Mucosa of gallbladder (tissue), 1 donor: ENCODE data around the gene FAM90A1. TPM values are rescaled to one million over a fixed set of nuclear protein-coding genes. Genes with fewer than 3 reads are reported as not detected.
A peak's percentile ranks its signal among the peaks of the same experiment; 100 is the strongest.
"Not testable (repeated sequence)": the region's sequence is repeated elsewhere in the genome, so short reads cannot be mapped to it uniquely, and the experiment has no call there.

Experiments used
- DNase-seq: peaks from one replicate; pipeline ENCODE4 v3.0.0-alpha.2; 2020; ENCODE audit warnings: low spot score
- total RNA-seq: library from RNA; stranded (reverse); gene quantifications from one replicate; pipeline ENCODE4 v1.2.1, GENCODE V29; 2021
- donor health status: DM: no; HTN: no; CAD: no.

The FAM90A1 gene
- total RNA-seq, 1 donor from 2014 or later = 0.29 TPM

DNA sequence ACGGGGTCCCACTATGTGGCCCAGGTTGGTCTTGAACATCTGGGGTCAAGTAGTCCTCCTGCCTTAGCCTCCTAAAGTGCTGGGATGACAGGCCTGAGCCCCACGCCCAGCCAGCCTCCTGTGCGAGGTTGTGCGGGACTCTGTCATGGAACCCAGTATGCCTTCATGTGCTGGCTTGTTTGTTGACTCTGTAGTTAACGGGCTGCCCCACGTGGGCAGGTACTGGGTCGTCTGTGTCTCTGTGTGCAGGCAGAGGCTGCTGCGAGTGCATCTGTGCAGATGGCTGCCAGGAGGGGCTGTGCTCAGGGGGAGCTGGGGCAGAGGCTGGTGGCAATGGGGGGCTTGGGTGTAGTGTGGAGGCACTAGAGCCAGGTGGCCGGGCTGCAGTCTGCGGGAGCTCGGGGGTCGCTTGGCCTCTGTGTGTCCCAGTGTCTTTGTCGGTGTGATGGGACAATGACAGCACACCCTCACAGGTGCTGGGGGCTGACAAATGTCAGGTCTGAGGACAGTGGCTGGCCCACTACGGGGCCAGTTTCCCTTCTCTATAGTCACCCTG lies 6.0 kb upstream of the FAM90A1 start:
- DNase-seq = not testable (repeated sequence)

DNA sequence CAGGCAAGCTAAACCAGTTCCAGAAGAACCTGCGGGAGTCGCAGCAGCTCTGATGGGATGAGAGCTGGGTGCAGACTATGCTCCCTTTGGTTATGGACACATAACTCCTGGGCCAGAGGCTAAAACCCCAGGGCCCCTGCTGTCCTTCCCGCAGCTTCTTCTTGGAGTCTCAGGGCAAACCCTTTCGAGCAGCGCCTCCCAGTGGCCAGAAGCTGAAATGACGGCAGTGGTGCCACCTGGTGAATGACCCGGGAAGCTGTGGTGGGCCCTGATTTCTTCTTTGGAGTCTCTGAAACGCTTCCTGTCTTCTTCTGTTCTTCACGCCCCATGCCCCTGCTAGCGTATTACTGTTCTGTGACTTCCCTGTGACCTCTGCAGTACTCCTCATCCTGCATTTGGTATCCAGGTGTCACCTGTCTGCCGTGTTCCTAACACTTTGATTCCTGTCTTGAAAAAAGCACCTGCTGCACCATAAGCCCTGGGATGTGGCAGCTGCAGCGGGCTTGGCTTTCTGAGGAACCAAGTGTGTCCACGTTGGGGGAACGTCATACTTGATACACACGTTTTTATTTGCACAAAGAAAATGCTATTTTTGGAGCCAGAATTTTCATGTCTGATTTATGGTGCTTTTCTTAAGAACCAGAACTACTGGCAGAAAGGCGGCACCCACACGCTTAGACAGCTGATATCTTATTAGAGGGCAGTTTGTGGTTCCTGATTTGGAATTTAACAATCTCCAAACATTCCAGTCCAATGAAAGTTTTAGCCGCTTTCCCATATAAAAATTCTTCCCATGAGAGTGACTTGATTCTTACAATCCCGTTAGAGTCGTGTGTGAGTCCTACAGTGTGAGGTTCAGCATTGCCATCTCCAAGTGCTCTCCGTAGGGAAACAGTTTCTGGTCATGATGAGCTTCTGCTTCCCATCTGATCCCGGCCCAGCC lies 4.5 kb upstream of the FAM90A1 start:
- peak; percentile 66 for DNase-seq

DNA sequence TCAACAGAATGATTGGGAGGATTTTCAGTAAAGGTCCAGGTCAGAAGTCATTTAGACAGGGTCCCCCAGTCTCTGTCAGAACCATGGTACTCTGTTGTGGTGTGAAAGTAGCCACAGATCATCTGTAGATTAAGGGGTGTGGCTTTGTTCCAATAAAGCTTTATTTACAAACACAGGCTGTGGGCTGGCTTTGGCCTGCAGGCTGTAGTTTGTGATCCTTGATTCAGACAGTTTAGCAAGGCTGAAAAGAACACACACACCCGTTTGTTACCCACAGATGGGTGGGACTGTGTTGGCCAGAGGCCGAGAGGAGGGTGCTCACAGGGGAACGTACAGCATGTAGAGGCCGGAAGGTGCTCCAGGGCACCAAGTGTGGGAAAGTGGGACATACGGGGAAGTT lies 3.6 kb upstream of the FAM90A1 start:
- DNase-seq = not testable (repeated sequence)

DNA sequence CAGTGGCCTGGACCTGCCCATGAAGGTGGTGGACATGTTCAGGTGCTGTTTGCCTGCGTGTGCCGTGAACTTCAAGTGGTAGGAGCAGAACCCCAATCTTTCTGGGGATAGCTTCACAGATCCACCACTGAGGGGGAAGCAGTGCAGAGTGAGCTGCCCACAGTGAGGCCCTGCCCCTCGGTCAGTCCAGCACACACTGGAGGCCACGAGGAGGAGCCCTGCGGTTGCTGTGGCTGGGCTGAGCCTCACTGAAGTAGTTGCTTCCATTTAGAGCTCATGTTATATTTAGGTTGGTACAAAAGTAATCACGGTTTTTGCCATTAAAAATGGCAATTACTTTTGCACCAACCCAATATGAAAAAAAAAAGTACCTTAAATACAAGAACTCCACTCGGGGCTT lies 2.1 kb upstream of the FAM90A1 start:
- not testable (repeated sequence) for DNase-seq

DNA sequence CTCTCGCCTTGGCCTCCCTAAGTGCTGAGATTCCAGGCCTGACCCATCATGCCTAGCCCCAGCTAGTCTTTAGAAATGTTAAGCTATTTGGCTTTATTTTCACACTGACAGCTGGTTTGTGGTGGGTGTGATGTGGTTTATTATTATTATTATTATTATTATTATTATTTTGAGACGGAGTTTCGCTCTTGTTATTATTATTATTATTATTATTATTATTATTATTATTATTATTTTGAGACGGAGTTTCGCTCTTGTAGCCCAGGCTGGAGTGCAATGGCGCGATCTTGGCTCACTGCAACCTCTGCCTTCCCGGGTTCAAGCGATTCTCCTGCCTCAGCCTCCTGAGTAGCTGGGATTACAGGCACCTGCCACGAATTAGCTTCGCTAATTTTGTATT lies 1.2 kb upstream of the FAM90A1 start:
- DNase-seq = not testable (repeated sequence)

DNA sequence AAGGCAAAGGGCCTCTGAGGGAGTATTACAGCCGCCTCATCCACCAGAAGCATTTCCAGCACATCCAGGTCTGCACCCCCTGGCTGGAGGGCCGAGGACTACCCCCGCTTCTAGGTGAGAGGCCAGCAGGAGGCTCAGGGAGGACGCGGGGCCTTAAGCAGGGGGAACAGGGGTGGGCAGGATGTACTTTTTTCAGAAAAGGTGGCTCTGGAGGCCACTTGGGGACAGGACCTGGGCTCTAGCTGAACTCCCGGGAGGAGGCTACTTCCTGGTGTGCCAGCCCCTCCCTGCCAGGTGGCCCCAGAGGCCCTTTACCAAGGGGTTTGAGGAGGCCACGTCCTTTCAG lies 287 bp upstream of the FAM90A1 start:
- not testable (repeated sequence) for DNase-seq

DNA sequence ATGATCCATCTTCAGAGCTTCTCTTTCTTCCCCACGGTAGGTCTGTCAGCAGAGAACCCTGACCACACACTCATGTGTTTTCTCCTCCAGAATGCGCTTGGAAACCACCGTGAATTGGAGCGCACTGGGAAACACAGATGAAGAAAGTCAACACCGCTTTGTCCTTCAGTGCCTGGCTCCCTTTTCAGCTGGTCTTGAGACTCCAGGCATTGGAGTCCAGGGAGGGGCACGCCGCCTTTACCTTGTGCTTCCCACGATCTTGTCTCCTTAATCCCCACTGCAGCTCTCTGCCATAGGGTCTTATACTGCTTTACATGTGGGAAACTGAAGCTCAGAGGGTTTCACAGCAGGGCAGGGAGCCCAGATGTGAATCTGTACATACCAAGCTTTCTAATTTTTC lies 1.1 kb downstream of the FAM90A1 start:
- no peak for DNase-seq

DNA sequence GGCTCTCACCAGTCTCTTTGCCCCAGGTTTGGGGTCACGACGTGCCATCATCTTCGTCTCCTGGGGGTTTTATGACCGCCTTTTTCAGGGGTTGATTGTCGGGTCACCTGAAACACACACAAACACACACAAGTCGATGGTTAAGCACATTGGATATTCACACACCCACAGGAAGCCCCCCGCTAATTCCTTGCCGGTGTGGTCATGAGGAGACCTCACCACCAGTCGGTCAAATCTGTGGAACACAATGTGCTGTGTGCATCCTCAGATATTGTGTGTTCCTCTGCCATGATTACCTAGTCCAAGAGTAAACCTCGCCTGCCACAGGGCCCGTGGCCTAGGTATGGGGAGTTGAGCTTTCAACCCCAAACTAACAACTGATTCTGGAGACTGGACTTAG lies 2.6 kb downstream of the FAM90A1 start:
- not testable (repeated sequence) for DNase-seq

DNA sequence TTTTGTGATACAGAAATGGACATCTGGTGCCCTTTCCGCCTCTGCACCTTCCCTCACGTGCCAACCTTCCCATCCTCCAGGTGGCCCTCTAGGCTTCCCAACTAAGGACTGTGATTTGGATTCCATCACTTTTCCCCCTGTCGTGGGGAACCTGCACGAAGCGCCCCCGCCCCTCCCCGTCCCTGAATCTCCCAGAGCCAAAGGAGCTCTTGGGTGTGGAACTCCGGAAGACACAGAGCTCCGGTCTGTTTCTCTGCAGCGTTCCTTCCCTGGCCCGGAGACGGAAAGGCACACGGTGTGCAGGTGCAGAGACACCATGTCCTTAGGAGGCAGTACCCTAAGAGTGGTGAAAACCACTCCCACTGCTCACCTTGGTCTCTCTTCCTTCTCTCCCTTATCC lies 3.8 kb downstream of the FAM90A1 start:
- DNase-seq = not testable (repeated sequence)

DNA sequence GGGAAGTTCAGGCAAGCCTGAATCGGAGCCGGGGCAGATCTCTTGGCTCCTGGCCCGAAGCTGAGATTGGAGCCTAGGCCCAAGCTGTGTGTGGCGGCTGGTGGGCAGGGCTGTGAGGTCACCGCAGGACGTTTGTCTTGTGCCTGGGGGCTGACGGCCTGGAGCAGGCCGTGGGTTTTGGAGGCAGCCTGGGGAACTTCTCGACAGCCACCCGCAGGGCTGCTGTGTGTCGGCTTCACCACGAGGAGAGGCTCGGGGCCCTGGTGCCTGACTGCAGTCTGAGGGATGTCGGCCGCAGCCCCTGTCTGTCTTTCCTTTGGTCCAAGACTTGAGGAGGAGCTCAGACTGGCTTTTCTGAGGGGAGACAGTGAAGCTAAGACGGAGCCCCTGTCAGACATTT lies 5.1 kb downstream of the FAM90A1 start:
- not testable (repeated sequence) for DNase-seq

DNA sequence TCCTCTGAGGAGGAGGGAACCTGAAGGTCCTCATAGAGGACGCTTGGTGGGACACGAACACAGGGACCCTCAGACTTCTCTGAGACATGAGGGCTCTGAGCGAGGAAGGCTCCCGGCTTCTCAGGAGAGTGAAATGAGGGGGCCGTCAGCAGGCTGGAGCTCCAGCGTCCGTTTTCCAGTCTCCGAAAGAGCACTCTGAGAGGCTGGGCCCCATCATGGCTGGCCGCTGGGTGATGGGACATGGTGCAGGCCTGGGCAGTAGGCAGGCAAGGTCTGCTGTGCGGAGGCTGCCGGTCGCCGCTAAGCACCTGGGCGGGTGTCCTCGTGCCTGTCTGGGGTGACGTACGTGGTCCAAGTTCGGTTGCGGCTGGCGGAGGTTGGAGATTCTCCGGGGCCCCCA lies 5.6 kb downstream of the FAM90A1 start:
- not testable (repeated sequence) for DNase-seq

DNA sequence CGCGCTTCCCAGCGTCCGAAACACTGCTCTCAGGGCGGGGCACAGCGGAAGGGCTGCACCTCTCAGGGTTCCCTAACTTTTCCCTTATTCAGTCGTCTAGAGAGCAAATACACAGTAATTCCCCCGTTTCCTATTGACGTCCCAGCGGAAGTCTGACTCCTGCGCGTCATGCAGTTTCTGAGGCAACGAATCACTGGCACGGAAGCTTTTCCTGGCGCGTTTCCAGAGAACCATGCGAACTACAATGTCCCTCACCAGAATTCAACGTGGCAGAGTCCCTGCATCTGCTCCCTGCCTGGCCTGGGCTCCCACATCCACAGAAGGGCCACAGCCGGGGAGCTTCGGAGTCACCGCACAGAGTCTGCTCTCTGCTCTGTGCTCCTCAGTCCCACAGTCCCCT lies 6.0 kb downstream of the FAM90A1 start:
- DNase-seq = not testable (repeated sequence)

DNA sequence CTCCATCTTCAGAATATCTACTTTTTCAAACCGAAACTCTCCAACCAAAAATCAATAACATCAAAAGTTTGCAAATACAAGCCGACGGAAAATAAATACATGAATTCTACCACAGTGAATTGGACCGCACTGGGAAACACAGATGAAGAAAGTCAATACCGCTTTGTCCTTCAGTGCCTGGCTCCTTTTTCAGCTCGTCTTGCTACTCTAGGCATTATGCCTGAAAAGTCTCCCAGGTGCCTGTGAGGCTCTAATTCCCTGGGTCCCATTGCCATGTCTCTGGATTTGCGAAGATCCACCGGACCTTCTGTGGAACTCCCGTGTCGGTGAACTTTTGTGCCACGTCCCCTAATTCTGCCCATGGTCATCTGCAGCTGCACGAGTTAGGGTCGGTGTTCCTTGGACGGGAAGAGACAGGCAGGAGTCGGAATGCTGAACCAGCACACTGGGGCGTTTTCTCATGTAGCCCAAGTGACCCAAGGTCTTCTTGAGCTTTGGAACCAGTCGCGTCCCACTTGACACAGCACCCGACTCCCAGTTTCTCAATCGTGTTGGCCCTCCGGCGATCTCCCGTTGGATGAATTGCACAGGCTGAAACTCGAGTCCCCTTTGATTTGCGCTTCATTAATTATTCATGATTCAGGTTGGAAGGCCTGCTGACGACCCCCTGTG lies 8.6 kb downstream of the FAM90A1 start:
- DNase-seq = not testable (repeated sequence)

DNA sequence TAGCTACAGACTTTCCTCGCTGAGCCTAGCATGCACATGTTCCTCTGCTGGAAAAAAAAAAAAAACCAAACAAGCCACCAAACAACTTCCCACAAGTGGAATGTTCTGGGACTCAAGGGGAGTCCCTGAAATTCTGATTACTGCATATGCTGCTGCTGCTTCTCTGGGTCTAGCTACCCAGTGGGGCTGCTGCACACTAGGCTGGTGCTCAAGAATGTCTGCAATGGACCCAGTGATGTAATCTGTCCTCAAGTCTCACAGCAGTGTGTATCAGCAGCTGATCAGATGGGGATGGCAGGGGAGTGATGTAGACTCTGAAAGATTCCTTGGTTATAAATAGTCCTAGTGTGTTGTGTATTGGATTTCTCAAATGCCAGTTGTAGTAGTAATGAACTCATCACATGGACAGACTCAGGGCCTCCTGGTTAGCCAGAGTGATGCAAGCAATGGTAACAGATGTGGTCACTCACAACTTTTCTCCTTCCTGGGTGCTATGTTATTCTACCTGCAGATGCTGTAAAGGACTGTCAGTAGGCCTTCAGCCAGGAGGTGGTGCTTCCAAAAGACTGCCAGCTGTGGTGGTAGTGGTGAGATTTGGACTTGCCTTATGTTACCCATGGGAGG lies 29.6 kb downstream of the FAM90A1 start:
- DNase-seq = not testable (repeated sequence)

DNA sequence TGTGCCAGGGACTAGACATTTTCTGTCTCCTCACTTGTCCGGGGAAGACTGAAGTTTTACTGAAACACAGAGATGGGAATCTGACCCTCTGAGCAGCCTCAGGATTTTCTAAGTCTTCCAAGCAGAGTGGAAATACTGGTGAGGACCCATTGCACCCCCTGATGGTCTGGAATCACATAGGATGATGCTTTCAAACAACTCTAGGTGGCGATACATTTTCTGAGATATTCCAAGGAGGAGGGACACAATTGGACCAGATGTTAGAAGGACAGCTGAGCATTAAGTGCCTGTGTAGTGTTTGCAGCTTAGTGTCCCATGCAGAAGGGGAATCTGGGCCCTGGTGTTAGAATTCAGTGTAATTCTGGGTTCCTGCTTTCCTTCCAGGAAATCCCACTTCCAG lies 39.3 kb downstream of the FAM90A1 start:
- DNase-seq = not testable (repeated sequence)

DNA sequence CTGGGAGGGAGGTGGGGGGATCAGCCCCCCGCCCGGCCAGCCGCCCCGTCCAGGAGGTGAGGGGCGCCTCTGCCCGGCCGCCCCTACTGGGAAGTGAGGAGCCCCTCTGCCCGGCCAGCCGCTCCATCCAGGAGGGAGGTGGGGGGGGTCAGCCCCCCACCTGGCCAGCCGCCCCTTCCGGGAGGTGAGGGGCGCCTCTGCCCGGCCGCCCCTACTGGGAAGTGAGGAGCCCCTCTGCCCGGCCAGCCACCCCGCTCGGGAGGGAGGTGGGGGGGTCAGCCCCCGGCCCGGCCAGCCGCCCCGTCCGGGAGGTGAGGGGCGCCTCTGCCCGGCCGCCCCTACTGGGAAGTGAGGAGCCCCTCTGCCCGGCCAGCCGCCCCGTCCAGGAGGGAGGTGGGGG lies 43.2 kb downstream of the FAM90A1 start:
- DNase-seq = not testable (repeated sequence)

DNA sequence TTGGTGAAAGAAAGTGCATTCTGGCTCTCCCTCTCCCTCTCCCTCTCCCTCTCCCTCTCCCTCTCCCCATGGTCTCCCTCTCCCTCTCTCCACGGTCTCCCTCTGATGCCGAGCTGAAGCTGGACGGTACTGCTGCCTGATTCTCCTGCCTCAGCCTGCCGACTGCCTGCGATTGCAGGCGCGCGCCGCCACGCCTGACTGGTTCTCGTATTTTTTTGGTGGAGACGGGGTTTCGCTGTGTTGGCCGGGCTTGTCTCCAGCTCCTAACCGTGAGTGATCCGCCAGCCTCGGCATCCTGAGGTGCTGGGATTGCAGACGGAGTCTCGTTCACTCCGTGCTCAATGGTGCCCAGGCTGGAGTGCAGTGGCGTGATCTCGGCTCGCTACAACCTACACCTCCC lies 44.1 kb downstream of the FAM90A1 start:
- not testable (repeated sequence) for DNase-seq

DNA sequence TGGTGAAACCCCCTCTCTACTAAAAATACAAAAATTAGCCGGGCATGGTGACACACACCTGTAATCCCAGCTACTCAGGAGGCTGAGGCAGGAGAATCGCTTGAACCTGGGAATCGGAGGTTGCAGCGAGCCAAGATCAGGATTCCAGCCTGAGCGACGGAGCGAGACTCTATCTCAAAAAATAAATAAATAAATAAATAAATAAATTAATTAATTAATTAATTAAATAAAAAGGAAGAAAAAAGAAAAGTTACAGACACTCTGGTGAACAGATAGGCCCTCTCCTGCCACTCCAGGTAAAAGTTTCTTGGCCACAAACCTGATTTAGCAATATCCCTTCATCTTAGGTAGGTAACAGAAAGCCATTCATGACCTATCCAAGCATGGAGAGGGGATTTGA lies 44.5 kb downstream of the FAM90A1 start:
- not testable (repeated sequence) for DNase-seq

DNA sequence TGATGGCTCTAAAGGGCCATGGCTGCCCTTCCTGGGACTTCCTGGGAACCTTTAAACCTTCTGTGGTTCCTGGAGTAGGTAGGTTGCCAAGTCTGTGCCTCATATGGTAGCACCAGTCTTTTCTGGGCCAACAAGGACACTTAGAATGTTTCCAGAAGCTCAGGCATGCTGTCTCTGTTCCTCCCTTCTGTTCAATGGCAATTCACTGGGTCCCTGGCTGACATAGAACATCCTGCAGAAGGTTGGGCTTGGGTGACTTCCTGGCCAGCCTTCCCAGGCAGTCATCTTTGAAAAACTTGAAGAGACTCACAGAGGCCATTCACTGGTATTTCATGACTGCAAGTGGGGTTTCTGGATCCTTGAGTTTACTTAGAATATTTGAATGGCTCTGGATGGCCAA lies 46.1 kb downstream of the FAM90A1 start:
- not testable (repeated sequence) for DNase-seq

DNA sequence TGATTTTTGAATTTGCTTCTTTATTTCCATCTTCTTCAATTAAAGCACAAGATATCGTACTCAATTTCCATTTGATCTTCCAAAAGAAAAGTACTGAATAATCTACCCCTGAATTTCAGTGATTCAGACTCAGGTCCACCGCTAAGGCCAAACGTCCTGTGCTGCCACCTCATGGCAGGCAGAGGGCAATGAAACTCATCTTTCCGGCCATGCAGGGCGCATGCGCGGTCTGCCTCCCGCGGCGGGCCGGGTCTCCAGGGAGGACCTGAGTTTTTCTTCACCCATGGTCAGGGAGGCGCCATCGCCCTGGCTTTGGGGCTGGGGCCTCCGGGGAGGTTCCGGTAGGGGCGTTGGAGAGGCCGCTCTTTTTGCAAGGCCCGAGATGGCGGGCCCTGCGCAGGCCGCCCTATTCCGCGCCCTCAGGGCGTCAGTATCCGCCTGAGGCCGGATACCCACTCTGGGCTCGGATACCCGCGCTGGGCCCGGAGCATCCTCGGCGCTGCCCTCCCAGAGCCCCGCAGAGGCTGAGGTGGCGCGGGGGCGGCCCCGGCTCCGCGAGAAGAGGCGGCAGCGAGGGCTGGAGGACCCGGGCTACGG lies 47.3 kb downstream of the FAM90A1 start:
- peak; percentile 67 for DNase-seq

DNA sequence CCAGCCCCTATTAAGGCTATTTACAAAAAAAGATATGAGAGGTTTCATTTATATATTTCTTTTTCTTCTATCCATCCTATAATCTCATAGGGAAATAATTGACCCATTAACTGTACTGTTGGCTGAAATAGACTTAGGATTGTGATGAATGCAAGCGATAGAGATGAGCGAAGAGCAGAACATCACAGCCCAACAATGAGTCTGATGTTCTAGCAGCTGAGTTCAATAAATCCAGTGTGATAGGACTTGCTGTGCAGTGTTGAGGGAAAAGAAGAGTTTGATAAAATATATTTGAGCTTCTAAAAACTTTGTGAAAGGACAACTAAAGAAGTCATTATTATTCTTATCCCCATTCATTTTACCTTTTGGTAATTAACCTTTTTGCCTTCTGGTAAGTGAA lies 54.5 kb downstream of the FAM90A1 start:
- not testable (repeated sequence) for DNase-seq
